Immature natural killer cell (primary cell): Measurements from ENCODE around the gene PPP1CC. TPM values are rescaled to one million over a fixed set of nuclear protein-coding genes. Genes with fewer than 3 reads are reported as not detected.

Experiments
- DNase-seq, 3 donors: peaks; one replicate each; pipeline ENCODE4 v3.0.0; 2022; ENCODE audit warnings: mixed read lengths in 1 of 3
- H3K27ac Mint-ChIP-seq, 6 donors: one replicate each; pipeline ENCODE4 v1.8.0; 2020; ENCODE audit warnings: mixed read lengths in 6 of 6, mild to moderate bottlenecking in 5 of 6, inconsistent platforms in 4 of 6, moderate library complexity in 3 of 6
- H3K27me3 Mint-ChIP-seq, 3 donors: one replicate each; pipeline ENCODE4 v1.8.0; 2020 to 2021; ENCODE audit warnings: low read depth in 3 of 3, mild to moderate bottlenecking in 3 of 3, mixed read lengths in 3 of 3, moderate library complexity in 3 of 3, inconsistent platforms in 1 of 3
- H3K36me3 Mint-ChIP-seq, 3 donors: one replicate each; pipeline ENCODE4 v1.8.0; 2020; ENCODE audit warnings: mixed read lengths in 3 of 3, inconsistent platforms in 2 of 3, mild to moderate bottlenecking in 2 of 3
- H3K4me1 Mint-ChIP-seq, 2 donors: one replicate each; pipeline ENCODE4 v1.8.0; 2020; ENCODE audit warnings: inconsistent platforms in 2 of 2, mild to moderate bottlenecking in 2 of 2, mixed read lengths in 2 of 2, moderate library complexity in 1 of 2
- H3K4me3 Mint-ChIP-seq, 5 donors: one replicate each; pipeline ENCODE4 v1.8.0; 2020; ENCODE audit warnings: mild to moderate bottlenecking in 5 of 5, mixed read lengths in 5 of 5, inconsistent platforms in 3 of 5, moderate library complexity in 3 of 5
- H3K9me3 Mint-ChIP-seq, 6 donors: one replicate each; pipeline ENCODE4 v1.8.0; 2020; ENCODE audit warnings: mild to moderate bottlenecking in 6 of 6, mixed read lengths in 6 of 6, inconsistent platforms in 4 of 6, moderate library complexity in 3 of 6
- polyA plus RNA-seq, 3 donors: library from polyadenylated mRNA; unstranded; fragments of 300-500 nt; fragmentation: Illumina TruSeq; gene quantifications; one replicate each; pipeline ENCODE4 v1.2.3, GENCODE V29; 2021

Gene PPP1CC
- 100 to 1,000 TPM in 1 of 3 donors, 10 to 100 TPM in 2; 74.3 to 116 (median 89.8) TPM for polyA plus RNA-seq

DNA sequence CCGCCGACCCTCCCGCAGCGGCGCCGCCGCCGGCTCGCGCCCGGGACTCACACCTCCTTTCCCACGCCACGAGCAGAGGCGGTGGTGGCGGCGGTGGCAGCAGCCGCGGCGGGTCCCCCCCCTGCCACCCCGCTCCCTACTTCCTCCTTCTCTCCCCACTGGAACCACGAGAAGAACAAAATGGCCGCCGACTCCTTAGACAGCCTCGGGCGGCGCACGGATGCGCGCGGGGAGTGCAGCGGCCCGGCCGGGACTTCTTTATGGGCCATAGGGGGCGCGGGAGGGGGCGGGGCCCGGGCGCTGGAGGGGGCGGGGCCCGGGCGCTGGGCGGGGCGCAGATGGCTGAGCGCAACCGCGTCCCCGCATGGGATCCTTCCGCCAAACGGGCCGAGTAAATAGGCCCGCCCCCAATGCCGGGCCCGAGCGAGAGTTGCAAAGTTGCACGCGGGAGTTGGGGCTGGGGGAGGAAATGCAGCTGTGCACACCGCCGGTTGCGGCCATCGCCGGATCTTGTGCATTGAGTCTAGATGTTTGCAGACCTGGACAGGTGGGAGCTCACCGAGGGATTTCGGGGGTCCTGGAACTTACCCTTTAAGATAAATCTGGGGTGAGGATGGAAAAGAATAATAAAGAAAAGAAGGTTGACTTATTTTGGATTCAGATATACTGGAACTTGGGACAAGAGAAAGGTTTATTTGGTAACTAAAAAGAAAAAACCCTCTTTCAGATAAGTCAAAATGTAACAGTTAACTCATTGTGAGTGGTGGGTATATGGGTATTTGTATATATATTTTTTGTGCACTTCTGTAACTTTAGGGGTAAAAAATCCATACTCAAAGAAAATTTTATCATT is at the start of gene PPP1CC:
TSS of gene PPP1CC (minus strand) at position 174 of the 853 bp plus-strand sequence. CDS start 184 bp downstream, outside the sequence.
- H3K27ac Mint-ChIP-seq, result peak within 1 kb of the TSS; percentile 93 to 99 (median 97)
- no peaks in the 10 kb centered on the region for H3K36me3 Mint-ChIP-seq
- H3K4me1 Mint-ChIP-seq, result peaks cover 47 to 54% of the 10 kb centered on the region in 2 donors
- DNase-seq, result peak; percentile 92 to 94 (median 94)
- H3K4me3 Mint-ChIP-seq, result peak within 1 kb of the TSS; percentile 99 to 100 (median 100)
- no peaks in the 10 kb centered on the region for H3K9me3 Mint-ChIP-seq
- H3K27me3 Mint-ChIP-seq, result peaks cover 12 to 21% (median 13%) of the 10 kb centered on the region in 3 donors

DNA sequence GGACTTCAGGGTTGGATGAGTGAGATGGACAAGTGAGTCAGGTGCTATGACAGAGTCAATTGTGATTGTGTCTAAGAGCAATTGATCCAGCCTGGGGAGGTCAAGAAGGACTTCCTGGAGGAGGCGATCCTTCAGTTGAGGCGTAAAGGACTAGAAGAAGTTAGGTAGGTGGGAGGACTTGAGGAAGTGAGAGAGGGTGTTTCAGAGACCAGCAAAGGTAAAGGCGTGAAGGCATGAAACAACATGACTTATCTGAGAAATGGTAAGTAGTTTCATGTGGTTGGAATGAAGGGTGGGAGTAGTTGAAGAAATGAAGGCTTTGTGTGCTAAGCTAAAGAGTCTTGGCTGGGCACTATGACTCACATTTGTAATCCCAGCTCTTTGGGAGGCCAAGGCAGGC is 48.9 kb upstream of the PPP1CC start:
- no peak for DNase-seq
- Mint-ChIP-seq H3K4me1 (no peaks in the 10 kb centered on the region), H3K27me3 (peaks cover 0 to 1% (median 1%) of the 10 kb centered on the region in 3 donors), H3K9me3 (no peaks in the 10 kb centered on the region), H3K36me3 (no peaks in the 10 kb centered on the region), H3K27ac (no peak overlapping the region), H3K4me3 (no peak overlapping the region)

- H3K9me3 Mint-ChIP-seq, result no peaks in the 10 kb centered on the region
- H3K4me1 Mint-ChIP-seq, result no peaks in the 10 kb centered on the region
- DNase-seq, result no peak
- no peaks in the 10 kb centered on the region for H3K36me3 Mint-ChIP-seq
- no peaks in the 10 kb centered on the region for H3K27me3 Mint-ChIP-seq
- H3K4me3 Mint-ChIP-seq, result no peak overlapping the region
- H3K27ac Mint-ChIP-seq, result no peak overlapping the region
Measured at GRCh38 chr12:110790301-110790700, 47.6 kb upstream of the PPP1CC start.

DNA sequence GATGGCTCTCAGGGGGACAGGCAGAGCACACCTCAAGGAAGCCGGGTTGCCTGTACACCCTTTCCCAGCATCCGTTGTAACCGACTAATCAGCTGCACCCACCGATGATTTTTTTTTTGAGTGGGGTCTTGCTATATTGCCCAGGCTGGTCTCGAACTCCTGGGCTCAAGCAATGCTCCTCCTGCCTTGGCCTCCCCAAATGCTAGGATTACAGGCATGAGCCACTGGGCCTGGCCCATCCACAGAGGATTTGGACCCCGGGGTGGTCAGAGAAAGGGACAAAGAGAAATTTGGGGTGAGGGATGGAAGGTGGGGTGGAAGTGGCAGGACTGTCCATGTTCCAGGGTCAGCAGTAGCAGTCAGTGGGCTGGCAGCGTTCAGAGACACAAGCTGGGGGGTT is 43.3 kb upstream of the PPP1CC start:
- no peak overlapping the region for H3K27ac Mint-ChIP-seq

DNA sequence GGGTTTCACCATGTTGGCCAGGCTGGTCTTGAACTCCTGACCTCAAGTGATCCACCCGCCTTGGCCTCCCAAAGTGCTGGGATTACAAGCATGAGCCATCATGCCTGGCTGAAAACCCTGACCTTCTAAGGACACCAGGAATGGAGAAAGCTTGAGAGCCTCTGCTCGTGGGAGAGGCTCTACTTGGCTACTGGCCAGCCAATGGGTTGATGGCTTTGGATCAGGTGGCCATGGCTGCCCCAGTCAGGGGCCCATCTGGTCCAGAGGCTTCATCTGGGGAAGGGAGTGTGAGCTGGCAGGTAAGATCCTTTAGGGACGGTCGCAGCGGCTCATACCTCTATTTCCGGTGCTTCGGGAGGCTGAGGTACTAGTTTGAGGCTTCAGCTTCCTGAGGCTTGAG is 42.5 kb upstream of the PPP1CC start:
- no peaks in the 10 kb centered on the region for H3K9me3 Mint-ChIP-seq
- no peaks in the 10 kb centered on the region for H3K4me1 Mint-ChIP-seq
- H3K36me3 Mint-ChIP-seq, result no peaks in the 10 kb centered on the region
- H3K27me3 Mint-ChIP-seq, result no peaks in the 10 kb centered on the region
- no peak for DNase-seq
- H3K4me3 Mint-ChIP-seq, result no peak overlapping the region
- no peak overlapping the region for H3K27ac Mint-ChIP-seq

More for the DNA sequence above, 43.3 kb upstream of the PPP1CC start:
- Mint-ChIP-seq H3K36me3 (no peaks in the 10 kb centered on the region), H3K4me3 (no peak overlapping the region), H3K9me3 (no peaks in the 10 kb centered on the region), H3K4me1 (no peaks in the 10 kb centered on the region), H3K27me3 (no peaks in the 10 kb centered on the region)
- no peak for DNase-seq

DNA sequence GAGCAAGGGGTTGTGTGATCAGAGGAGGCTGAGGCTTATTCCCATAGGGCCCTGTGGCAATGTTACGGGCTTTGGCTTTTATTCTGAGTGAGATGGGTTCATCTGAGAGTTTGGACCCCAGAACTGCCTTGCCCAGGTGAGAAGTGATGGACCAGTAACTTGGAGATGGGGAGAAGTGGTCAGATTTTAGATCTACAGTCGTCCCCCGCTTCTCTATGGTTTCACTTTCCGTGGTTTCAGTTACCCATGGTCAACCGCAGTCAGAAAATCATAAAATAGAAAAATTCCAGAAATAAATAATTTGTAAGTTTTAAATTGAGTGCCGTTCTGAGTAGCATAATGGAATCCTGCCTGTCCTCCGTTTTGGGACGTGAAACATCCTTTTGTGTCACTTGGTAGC is 40.2 kb upstream of the PPP1CC start:
- DNase-seq, result no peak
- Mint-ChIP-seq H3K4me1 (no peaks in the 10 kb centered on the region), H3K36me3 (no peaks in the 10 kb centered on the region), H3K27me3 (peaks cover 0 to 2% (median 0%) of the 10 kb centered on the region in 3 donors), H3K9me3 (no peaks in the 10 kb centered on the region), H3K27ac (no peak overlapping the region), H3K4me3 (no peak overlapping the region)

- no peaks in the 10 kb centered on the region for H3K4me1 Mint-ChIP-seq
- H3K27ac Mint-ChIP-seq, result no peak overlapping the region
- no peaks in the 10 kb centered on the region for H3K9me3 Mint-ChIP-seq
- H3K36me3 Mint-ChIP-seq, result no peaks in the 10 kb centered on the region
- DNase-seq, result no peak
- H3K4me3 Mint-ChIP-seq, result no peak overlapping the region
- H3K27me3 Mint-ChIP-seq, result peaks cover 0 to 2% (median 0%) of the 10 kb centered on the region in 3 donors
Measured at GRCh38 chr12:110782094-110782493, 39.4 kb upstream of the PPP1CC start.

GRCh38 chr12:110780448-110780847 is 37.8 kb upstream of the PPP1CC start:
- H3K27ac Mint-ChIP-seq, result no peak overlapping the region

DNA sequence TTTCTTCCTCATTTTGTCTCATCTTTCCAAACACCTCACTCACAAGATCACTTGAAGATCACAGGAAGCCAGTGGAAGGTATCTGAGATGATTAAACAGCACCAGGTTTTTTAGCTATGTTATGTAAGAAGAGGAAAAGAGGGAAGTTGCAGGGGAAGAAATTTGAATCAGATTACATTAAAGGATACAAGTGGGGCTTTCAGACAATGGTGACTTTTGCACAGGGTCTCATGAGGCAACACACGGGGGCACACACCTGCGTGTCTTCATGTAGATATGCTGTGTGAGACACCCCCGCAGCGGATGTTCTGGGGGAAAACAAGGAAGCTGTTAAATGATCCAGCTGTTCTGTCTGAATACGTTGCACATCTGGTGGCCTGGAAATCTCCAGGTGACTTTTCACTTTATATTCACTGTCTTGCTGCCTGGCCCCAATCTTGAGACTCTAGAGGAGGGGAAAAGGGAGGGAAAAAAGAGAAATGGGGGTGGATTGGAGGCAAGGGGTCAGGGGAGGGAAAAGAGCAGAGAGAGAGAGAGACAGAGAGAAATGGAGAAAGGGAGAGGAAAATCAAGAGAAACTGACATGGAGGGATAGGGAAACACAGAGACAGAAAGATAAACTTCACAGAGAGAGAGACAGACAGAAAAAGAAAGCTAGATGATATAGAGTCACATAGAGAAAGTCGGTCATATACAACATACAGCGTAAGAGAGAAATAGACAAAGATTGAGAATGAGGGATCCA is 36.3 kb upstream of the PPP1CC start:
- peak overlapping the region in 1 of 6 donors; percentile 34 for H3K27ac Mint-ChIP-seq
- H3K27me3 Mint-ChIP-seq, result peaks cover 0 to 2% (median 1%) of the 10 kb centered on the region in 3 donors
- no peaks in the 10 kb centered on the region for H3K36me3 Mint-ChIP-seq
- no peaks in the 10 kb centered on the region for H3K9me3 Mint-ChIP-seq
- no peak overlapping the region for H3K4me3 Mint-ChIP-seq
- no peak for DNase-seq
- H3K4me1 Mint-ChIP-seq, result no peaks in the 10 kb centered on the region

More at GRCh38 chr12:110780448-110780847, 37.8 kb upstream of the PPP1CC start:
- Mint-ChIP-seq H3K36me3 (no peaks in the 10 kb centered on the region), H3K9me3 (no peaks in the 10 kb centered on the region), H3K4me1 (no peaks in the 10 kb centered on the region), H3K4me3 (no peak overlapping the region), H3K27me3 (peaks cover 0 to 2% (median 0%) of the 10 kb centered on the region in 3 donors)
- no peak for DNase-seq

GRCh38 chr12:110776410-110776809 is 33.7 kb upstream of the PPP1CC start:
- Mint-ChIP-seq H3K4me1 (no peaks in the 10 kb centered on the region), H3K36me3 (no peaks in the 10 kb centered on the region), H3K27ac (no peak overlapping the region), H3K9me3 (no peaks in the 10 kb centered on the region), H3K27me3 (peaks cover 0 to 2% (median 2%) of the 10 kb centered on the region in 3 donors), H3K4me3 (no peak overlapping the region)
- no peak for DNase-seq

- DNase-seq, result no peak
- no peak overlapping the region for H3K4me3 Mint-ChIP-seq
- H3K4me1 Mint-ChIP-seq, result no peaks in the 10 kb centered on the region
- peaks cover 0 to 2% (median 2%) of the 10 kb centered on the region in 3 donors for H3K27me3 Mint-ChIP-seq
- H3K27ac Mint-ChIP-seq, result no peak overlapping the region
- H3K9me3 Mint-ChIP-seq, result no peaks in the 10 kb centered on the region
- no peaks in the 10 kb centered on the region for H3K36me3 Mint-ChIP-seq
Measured at GRCh38 chr12:110775997-110776396, 33.3 kb upstream of the PPP1CC start.

DNA sequence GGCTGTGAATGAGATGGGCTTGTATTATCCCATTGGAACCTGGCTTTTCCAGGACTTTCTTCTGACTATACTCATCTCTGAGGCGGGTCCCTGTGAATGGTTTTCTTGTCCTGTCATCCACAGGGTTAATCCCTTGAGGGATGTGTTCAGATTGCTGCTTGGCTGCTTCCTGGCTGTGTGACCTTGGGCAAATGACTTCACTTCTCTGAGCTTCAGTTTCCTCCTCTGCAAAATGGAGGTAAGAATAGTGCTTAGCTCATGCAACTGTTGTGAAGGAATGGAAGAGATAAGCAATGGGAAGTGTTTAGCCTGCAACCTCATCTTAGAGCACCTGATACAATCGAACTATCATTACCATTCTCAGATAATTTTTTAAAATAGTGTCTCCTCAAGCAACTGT is 32.1 kb upstream of the PPP1CC start:
- H3K9me3 Mint-ChIP-seq, result no peaks in the 10 kb centered on the region
- H3K4me1 Mint-ChIP-seq, result no peaks in the 10 kb centered on the region
- H3K27me3 Mint-ChIP-seq, result peaks cover 0 to 2% (median 2%) of the 10 kb centered on the region in 3 donors
- no peak for DNase-seq
- no peak overlapping the region for H3K4me3 Mint-ChIP-seq
- H3K36me3 Mint-ChIP-seq, result no peaks in the 10 kb centered on the region
- H3K27ac Mint-ChIP-seq, result peak overlapping the region in 1 of 6 donors; percentile 28

DNA sequence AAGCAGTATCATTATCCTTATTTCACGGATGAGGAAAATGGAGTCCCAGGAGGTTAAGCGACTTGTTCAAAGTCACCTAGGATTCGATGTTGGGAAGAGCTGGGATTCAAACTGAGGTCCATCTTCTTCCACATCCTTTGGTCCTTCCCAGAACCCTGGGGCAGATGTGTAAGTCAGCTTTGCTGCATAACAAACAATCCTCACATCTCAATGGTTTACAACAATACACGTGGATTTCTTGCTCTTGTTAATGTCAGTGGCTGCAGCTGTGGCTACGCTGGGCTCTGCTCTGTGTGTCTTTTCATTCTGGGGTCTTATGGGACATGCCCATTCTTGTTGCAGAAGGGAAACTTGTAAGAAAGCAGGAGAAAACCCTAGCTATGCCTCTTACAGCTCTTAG is 26.3 kb upstream of the PPP1CC start:
- Mint-ChIP-seq H3K4me1 (no peaks in the 10 kb centered on the region), H3K9me3 (no peaks in the 10 kb centered on the region), H3K36me3 (no peaks in the 10 kb centered on the region), H3K27ac (no peak overlapping the region), H3K27me3 (peaks cover 0 to 2% (median under 1%) of the 10 kb centered on the region in 3 donors), H3K4me3 (no peak overlapping the region)
- no peak for DNase-seq

DNA sequence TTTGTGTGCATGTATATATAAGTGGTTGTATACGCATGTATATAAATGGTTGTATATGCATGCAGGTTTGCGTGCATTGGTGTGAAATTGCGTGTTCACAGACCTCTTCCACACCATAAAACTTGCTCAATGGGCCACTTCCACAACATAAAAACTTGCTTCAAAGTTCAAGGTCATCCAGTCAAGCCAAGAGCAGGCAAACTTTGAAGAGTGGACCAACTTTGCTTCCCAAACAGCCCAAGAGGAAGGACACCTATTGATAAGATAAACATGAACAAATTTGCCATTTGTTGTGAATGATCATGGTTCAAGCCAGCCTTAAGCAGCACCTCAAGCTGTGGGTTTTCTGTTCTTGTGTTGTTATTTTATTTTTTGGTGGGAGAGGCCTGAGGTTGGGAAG is 25.2 kb upstream of the PPP1CC start:
- peaks cover 0 to 4% of the 10 kb centered on the region in 2 donors for H3K4me1 Mint-ChIP-seq
- no peaks in the 10 kb centered on the region for H3K36me3 Mint-ChIP-seq
- DNase-seq, result no peak
- no peak overlapping the region for H3K27ac Mint-ChIP-seq
- H3K27me3 Mint-ChIP-seq, result peaks cover 0 to 2% (median 2%) of the 10 kb centered on the region in 3 donors
- H3K4me3 Mint-ChIP-seq, result no peak overlapping the region
- no peaks in the 10 kb centered on the region for H3K9me3 Mint-ChIP-seq
